GM18498 (cell line): ENCODE measurements around the gene MED23.

Experiments
- ATAC-seq: cut with Tn5 transposase; IDR thresholded peaks from one replicate; pipeline ENCODE4 v1.9.1; 2021; ENCODE audit warnings: mild to moderate bottlenecking, moderate library complexity; ENCODE audit not compliant: unreplicated experiment

The MED23 gene, protein sequence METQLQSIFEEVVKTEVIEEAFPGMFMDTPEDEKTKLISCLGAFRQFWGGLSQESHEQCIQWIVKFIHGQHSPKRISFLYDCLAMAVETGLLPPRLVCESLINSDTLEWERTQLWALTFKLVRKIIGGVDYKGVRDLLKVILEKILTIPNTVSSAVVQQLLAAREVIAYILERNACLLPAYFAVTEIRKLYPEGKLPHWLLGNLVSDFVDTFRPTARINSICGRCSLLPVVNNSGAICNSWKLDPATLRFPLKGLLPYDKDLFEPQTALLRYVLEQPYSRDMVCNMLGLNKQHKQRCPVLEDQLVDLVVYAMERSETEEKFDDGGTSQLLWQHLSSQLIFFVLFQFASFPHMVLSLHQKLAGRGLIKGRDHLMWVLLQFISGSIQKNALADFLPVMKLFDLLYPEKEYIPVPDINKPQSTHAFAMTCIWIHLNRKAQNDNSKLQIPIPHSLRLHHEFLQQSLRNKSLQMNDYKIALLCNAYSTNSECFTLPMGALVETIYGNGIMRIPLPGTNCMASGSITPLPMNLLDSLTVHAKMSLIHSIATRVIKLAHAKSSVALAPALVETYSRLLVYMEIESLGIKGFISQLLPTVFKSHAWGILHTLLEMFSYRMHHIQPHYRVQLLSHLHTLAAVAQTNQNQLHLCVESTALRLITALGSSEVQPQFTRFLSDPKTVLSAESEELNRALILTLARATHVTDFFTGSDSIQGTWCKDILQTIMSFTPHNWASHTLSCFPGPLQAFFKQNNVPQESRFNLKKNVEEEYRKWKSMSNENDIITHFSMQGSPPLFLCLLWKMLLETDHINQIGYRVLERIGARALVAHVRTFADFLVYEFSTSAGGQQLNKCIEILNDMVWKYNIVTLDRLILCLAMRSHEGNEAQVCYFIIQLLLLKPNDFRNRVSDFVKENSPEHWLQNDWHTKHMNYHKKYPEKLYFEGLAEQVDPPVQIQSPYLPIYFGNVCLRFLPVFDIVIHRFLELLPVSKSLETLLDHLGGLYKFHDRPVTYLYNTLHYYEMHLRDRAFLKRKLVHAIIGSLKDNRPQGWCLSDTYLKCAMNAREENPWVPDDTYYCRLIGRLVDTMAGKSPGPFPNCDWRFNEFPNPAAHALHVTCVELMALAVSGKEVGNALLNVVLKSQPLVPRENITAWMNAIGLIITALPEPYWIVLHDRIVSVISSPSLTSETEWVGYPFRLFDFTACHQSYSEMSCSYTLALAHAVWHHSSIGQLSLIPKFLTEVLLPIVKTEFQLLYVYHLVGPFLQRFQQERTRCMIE (N-terminal part only)

DNA sequence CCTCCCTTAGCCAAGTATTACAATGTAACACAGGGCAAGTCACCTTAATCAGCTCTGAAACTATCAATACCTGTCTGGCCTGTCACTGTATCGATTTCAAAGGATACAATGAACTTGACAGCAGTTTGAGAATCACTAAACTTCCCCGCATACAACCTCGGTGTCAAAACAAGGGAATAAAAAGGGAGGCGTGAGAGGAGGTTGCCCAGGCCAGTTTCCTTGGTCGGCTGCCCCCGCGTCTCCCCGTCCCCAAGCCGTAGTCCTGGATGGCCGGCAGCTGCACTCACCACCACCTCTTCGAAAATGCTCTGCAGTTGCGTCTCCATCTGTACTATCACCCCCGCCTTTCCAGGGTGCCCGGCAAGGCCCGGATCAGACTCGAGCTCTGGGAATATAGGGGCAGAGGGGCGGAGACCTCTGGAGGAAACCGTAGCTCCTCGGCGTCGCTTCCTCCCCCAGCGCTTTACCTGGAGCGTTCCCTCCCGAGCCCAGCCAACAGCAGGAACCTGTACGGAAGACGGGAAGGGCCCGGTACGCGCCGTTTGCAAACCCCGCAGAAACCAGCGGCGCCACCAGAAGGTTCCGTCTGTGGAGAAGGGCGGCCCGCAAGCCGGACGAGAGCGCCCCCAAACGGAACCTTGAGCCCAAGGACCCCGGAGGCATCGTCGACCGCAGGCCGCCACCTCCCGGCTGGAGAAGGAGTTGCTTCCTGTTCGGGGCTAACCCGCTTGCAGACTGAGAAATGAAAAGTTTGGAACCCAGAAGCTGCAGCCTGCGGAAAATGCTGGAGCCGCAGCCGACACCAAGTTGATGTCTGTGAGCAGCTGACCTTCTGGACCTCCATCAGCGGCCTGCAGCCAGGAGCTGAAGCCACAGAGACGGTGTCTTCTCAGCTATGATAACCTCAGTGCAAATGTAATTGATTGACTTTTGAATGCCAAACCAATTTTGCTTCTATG lies at the start of gene MED23:
Gene MED23 (minus strand): TSS at position 519 of the 959 bp plus-strand sequence. CDS start 193 bp downstream, at position 326.
- peak; percentile 97 for ATAC-seq

DNA sequence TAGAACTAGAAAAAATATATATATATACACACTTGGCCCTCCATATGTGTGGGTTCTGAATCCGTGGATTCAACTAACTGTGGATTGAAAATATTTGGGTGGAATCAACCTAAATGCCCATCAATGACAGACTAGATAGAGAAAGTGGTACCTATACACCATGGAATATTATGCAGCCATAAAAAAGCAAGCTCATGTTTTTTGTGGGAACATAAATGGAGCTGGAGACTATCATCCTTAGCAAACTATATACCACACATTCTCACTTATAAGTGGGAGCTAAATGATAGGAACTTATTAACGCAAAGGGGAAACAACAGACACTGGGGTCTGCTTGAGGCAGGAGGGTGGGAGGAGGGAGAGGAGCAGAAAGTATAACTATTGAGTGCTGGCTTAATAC lies 45.1 kb upstream of the MED23 start:
- no peak for ATAC-seq

DNA sequence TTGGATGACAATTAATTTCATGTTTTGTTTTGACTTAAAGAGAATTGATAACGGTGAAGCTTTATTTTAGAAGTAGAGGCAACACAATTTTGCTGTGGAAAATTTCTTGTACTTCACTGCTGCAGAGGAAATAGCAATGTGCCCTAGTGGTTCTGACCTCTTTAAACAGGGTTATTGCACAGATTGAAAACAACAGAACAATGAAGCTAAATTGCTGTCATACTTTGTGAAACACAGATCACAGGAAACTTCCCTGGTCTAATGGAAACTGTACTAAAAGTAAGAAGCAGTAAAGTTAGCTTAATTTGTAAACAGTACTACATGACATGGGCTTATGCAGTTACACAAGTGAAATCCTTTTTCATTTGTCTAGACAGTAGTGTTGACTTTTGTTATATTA lies 41.8 kb upstream of the MED23 start:
- ATAC-seq, result no peak

DNA sequence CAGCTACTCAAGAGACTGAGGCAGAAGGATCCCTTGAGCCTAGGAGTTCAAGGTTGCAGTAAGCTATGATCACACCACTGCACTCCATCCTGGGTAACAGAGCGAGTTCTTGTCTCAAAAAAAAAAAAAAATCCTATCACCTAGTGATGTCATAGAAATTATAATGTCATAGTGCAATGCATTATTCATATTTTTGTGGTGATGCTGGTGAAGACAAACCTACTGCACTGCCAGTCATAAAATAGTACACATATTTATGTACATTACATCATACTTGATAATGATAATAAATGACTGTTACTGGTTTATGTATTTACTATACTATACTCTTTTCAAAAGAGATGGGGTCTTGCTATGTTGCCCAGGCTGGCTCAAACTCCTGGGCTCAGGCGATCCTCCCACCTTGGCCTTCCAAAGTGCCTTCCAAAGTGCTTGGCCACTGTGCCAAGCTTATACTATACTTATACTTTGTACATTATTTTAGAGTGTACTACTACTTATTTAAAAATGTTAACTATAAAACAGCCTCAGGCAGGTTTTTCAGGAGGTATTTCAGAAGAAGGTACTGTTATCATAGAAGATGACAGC lies 35.6 kb upstream of the MED23 start:
- ATAC-seq, result no peak

DNA sequence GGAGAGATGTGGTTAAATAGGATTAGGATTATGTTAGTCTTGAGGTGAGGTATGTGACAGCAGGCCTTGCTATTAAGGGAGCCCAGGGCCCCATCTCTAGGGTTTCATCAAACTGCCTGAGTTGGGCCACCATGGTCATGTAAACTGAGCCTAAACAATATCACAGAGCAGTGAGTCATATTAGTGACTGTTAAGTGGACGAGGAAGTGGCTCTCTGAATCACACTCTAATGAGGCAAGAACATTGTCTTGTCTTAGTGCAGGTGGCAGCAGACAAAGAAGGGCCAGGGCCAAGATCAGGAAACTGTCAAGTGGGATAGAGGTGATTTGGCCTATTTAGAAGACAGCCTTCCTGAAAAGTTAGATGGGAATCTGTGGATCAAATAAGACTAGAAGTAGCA lies 32.2 kb upstream of the MED23 start:
- no peak for ATAC-seq

DNA sequence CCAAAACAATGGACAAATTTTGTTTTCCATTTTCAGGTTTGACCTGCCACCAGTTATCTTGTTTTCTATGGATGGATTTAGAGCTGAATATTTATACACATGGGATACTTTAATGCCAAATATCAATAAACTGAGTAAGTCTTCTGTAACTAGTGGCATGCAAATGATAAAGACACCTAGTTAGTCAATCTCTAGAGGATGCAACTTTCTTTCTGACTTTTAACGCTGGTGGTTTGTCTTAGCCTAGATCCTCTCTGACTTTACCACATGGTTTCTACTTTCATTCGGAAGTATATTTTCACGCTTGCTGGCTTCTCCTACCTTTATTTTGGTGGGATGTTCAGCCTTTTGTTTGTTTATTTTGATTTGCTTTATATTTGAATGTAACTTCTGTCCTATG lies 30.2 kb upstream of the MED23 start:
- ATAC-seq, result no peak

DNA sequence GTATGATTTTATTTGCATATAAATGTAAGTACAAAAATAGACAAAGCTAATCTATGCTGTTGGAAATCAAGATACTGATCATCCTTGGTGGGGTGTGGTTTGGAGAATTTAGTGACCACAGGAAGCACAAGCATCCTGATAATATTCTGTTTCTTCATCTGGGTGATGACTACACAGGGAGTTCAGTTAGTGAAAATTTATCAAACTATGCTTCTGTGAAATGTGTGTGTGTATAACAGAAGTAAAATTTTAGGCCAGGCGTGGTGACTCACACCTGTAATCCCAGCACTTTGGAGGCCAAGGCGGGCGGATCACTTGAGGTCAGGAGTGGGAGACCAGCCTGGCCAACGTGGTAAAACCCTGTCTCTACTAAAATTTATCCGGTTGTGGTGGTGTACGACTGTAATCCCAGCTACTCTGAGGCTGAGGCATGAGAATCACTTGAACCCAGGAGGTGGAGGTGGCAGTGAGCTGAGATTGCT lies 29.6 kb upstream of the MED23 start:
- no peak for ATAC-seq

DNA sequence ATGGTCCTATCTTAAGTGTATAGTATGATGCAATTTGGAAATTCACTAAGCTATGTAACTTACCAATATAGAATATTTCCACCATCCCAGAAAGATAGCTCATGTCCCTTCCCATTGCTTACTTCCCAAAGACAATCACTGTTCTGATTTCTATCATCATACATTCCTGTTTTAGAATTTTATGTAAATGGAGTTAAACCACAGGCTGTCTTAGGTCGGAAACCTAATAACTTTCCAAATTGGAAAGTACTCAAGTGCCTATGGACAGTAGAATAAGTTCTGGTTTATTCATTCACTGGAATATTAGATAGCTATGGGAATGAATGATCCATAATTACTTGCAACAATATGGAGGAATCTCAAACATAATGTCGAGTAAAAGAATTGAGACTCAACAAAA lies 29.2 kb upstream of the MED23 start:
- ATAC-seq, result no peak

DNA sequence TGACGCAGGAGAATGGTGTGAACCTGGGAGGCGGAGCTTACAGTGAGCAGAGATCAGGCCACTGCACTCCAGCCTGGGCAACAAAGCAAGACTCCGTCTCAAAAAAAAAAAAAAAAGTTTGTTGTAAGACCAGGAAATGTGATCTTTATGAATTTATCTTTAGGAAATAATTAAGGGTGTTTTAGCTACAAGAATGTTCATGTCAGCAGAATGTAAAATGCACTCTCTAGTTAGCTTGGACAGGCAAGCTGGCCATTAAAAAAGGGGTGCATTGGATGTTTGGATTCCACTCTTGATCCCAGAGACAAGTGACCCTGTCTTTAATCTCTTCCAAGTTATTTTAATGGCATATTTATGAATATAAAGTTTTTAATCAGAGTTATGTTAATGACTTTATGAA lies 28.6 kb upstream of the MED23 start:
- no peak for ATAC-seq

DNA sequence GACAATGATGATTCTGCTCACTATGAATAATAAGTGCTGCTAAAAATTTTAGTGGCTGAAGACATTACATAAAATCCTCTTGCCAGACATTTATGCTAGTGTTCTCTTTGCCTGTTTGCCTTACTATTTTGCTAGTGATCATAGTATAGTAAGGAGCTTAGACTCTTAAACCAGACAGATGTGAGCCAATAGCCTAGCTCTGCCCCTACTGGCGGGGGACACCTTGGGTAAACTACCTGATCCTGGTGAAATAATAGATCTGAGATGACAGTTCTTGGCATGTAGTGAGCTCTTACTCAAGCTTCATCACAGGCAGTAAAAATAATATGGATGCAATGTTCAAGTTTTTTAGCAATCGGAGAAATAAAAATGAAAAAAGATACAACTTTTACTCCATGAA lies 27.9 kb upstream of the MED23 start:
- no peak for ATAC-seq

DNA sequence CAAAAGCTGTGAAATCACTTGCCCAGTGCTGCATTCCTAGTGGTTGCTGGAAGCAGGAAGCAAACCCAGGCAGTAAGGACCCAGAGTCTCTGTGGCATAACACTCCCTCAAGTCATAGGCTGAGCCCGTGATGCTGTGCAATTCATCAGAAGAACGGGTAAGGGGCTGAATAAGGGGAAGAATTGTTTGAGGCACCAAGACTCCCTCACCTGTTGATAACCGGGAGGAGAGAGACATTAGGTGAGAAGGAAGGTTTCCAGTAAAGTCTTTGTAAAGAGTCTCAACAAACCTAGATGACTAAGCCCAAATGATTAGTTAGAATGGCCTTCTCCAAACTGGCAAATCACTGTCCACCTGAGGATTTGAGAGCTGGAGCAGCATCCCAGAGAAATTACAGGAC lies 27.3 kb upstream of the MED23 start:
- ATAC-seq, result no peak

DNA sequence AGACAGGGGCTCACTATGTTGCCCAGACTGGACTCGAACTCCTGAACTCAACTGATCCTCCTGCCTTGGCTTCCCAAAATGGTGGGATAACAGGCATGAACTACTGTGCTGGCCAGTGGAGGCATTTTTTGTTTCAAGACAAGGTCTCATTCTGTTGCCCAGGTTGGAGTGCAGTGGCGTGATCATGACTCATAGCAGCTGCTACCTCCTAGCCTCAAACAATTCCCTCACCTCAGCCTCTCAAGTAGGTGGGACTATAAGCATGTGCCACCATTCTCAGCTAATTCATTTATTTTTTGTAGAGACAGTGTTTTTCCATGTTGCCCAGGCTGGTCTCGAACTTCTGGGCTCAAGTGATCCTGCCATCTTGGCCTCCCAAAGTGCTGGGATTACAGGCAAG lies 26.3 kb upstream of the MED23 start:
- no peak for ATAC-seq

DNA sequence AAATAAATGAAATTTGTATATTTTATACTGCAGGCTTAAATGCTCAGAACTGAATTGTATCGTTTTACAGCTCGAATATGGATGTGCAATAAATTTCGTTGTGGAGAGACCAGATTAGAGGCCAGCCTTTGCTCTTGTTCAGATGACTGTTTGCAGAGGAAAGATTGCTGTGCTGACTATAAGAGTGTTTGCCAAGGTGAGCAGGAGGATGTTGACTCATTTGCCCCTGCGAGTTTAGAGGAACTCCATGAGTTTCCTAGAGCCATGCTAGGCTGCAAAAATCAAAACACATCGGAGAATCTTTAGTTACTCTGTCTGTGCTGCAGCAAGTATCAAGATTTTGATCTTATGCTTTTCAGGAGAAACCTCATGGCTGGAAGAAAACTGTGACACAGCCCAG lies 24.4 kb upstream of the MED23 start:
- no peak for ATAC-seq

DNA sequence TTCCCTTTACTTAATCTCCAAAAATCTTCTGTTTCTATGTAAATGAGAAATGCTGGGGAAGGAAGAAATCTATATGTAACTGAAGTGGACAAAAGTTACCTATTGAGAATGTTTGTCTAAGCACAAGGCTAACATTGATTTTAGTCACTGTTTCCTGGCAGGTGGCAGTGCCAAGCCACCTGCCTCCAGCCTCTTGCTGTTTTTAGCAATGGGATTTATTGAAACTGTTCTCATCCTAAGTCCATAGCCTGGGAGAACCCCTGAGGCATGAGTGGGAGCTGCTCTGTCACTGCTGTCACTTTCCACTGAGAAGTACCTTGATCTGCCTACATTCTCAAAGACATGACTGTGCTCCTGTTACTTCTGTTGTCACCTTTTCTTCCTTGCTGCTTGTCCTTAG lies 23.7 kb upstream of the MED23 start:
- ATAC-seq, result no peak

DNA sequence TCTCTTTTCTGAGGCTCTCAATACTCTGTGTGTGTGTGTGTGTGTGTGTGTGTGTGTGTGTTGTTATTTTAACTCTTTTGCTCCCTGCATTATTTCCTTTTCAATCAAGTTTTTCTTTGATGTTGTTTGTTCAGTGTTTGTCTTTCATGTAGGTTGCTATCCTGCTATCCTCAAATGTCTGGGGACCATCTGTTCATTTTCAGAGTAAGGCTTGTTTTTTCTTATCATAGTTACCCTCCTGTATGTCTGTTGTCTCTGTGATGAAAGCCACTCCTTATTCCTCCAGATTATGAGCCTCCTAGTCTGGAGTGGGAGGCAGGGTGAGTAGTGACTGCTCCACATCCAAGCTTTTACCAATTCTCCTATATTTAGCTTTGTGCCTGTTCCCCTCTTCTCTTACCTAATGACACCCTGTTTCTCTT lies 18.2 kb upstream of the MED23 start:
- ATAC-seq, result no peak

DNA sequence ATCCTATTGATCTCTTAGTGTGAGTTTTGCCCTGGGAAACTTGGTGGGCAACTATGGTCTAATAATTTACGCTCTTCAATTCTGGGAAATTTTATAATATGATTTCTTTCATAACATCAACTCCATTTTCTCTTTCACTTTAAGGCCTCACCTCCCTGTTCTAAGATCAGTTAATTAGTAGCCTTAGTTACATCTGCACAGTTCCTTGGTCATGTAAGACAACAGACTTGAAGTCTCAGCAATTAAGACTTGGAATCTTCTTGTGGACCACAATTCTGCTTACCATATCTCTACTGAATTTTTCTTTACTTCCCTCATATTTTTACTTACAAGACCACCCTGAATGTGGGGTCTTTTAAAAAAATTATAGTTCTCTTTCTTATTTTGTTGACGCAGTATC lies 17.8 kb upstream of the MED23 start:
- ATAC-seq, result no peak

DNA sequence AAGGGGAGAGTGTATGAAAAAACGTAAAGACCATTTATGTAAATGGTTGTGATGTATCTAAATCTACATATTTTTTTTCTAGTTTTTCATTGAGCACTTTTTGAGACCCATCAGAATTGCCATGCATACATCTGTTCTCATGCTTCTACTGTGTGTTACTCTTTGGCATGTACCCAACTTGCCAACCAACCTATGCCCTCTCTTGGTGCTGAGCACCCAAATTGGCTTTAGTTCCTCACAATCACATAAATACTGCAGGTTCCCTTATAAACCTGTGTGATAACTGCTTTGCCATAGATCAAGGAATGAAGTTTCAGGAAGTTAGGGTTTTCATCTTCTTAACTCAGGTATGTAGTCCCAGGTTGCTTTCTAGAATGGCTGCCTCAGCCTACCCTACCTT lies 16.9 kb upstream of the MED23 start:
- ATAC-seq, result no peak

DNA sequence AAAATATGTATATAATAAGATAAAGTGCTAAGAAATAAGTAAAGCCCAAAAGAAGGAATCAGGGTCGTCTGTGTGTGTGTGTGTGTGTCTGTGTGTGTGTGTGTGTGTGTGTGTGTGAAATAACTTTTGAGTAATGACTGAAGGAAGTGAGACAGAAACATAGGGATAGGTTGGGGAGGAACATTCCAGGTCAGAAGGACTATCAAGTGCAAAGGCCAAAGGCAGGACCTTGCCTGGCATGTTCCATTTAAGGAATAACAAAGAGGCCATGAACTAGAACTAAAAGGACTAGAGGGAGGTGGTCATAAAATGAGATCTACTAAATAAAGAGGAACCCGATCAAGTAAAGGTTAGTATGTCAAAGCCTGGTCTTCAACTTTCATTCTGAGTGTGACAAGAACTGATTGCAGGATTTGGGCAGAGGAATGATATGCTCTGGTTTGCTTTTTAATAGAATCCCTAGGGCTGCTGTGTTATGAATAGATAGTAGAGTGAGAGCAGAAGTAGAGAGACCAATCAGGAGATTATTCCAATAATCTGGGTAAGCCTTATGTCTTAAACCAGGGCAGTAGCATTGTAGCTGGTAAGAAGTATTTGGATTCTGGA lies 15.9 kb upstream of the MED23 start:
- no peak for ATAC-seq

DNA sequence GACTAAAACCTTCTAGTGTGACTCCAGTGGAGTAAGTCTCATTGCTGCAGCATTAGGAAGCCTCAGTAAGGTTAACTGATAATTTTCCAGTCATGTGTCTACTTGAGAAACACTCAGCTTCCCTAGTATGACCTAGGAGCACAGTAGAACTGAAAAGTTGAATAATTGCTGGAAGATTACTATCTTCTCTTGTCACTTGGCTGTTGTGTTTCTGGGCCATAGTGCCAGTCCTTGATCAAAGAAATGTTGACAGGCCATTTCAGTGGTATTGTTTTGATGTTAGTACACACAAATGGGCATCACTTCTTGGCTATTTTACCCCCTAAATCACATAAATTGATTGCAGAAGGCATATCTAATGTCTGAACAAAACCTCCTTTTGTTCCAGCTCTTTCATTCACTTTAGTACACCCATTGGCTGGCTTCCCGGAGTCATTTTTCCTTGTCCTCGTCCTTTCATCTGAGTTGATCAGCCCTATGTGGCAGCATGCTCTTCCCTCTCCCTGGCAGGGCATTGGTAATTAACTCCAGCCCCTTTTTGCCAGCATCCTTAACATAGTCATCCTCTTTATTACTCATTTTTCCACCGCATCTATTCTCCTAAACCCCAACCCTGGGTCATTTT lies 15.1 kb upstream of the MED23 start:
- no peak for ATAC-seq
